Activated B cell treated with CpG ODN at 0.5 μM for 24 hours (primary cell): ENCODE measurements around the gene CEACAM20. TPM values are rescaled to one million over a fixed set of nuclear protein-coding genes. Genes with fewer than 3 reads are reported as not detected.

ENCODE experiments used
- ATAC-seq: fragments of 200-7000 bp; cut with Tn5 transposase; one replicate; pipeline ENCODE4 v1.10.0; 2021; ENCODE audit warnings: low read depth, mild to moderate bottlenecking, moderate library complexity
- CTCF ChIA-PET: fragments of 350-600 bp; sonication (Branson Sonifier 250); formaldehyde crosslinking; loops from one replicate; lab custom pipeline; 2021; ENCODE audit warnings: antibody characterized with exemption; lab: Charles Lee
- POLR2A ChIA-PET: fragments of 350-600 bp; sonication (Branson Sonifier 250); formaldehyde crosslinking; loops from one replicate; lab custom pipeline; 2021; ENCODE audit warnings: antibody characterized with exemption; lab: Charles Lee
- DNase-seq: peaks from one replicate; pipeline ENCODE4 v3.0.0; 2022
- H3K27ac Mint-ChIP-seq: one replicate; pipeline ENCODE4 v1.8.0; 2020; ENCODE audit warnings: mixed read lengths
- H3K27me3 Mint-ChIP-seq: one replicate; pipeline ENCODE4 v1.8.0; 2021; ENCODE audit warnings: mixed read lengths
- H3K36me3 Mint-ChIP-seq: one replicate; pipeline ENCODE4 v1.8.0; 2021; ENCODE audit warnings: low read depth, mixed read lengths
- H3K4me1 Mint-ChIP-seq: one replicate; pipeline ENCODE4 v1.8.0; 2021; ENCODE audit warnings: mixed read lengths
- H3K4me3 Mint-ChIP-seq: one replicate; pipeline ENCODE4 v1.8.0; 2020; ENCODE audit warnings: mild to moderate bottlenecking, mixed read lengths
- H3K9me3 Mint-ChIP-seq: one replicate; pipeline ENCODE4 v1.8.0; 2020; ENCODE audit warnings: mixed read lengths
- intact Hi-C: fragments of 100-400 bp; cut with micrococcal nuclease; formaldehyde crosslinking; loops from one replicate; pipeline ENCODE4 v1.15.1; 2024
- total RNA-seq: library from RNA; stranded (reverse); gene quantifications from 2 replicates; pipeline ENCODE4 v1.2.3, GENCODE V29; 2022
- TF ChIP-seq, protein P1 (sequence below): fragments of 200-600 bp; IDR thresholded peaks from one replicate; pipeline ENCODE4 v1.8.0; 2022; ENCODE audit warnings: antibody characterized with exemption, mild to moderate bottlenecking

The CEACAM20 gene
- total RNA-seq, 1 donor from 2014 or later: not detected

DNA sequence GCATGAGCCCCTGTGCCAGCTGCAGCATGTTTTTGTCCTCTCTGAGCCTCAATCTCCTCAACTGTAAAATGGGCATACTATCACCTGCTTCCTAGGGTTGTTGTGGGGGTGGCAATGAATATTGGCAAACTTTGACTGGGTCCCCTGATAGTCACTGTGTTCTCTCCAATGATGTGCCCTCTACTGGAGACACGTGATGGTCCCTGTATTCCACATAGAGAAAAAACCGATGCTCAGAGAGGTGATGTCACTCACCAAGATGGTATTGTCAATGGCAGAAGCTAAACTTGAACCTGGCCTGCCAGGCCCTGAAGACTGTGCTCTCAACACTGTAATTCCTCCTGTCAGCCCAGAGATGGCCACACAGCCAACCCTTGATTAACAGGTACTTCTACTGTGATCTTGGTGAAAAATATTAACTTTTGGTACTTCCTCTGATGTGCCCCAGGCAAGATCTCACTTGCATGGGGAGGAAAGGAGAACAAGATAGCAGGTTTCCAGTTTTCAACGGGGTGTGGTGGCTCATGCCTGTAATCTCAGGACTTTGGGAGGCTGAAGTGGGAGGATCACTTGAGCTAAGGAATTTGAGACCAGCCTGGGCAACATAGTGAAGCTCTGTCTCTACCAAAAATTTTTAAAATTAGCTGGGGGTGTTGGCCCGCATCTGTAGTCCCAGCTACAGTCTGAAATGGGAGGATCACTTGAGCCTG lies 3.6 kb downstream of the CEACAM20 start:
- Mint-ChIP-seq H3K9me3 (no peaks in the 10 kb centered on the region), H3K4me1 (no peaks in the 10 kb centered on the region), H3K36me3 (no peaks in the 10 kb centered on the region), H3K27ac (no peak overlapping the region), H3K4me3 (no peak overlapping the region), H3K27me3 (peaks cover 5% of the 10 kb centered on the region)
- ChIA-PET CTCF (no interaction called here), POLR2A (no interaction called here)
- intact Hi-C loops: no loop called here
- DNase-seq: no peak
- ATAC-seq: no peak
- TF ChIP-seq, protein P1, sequence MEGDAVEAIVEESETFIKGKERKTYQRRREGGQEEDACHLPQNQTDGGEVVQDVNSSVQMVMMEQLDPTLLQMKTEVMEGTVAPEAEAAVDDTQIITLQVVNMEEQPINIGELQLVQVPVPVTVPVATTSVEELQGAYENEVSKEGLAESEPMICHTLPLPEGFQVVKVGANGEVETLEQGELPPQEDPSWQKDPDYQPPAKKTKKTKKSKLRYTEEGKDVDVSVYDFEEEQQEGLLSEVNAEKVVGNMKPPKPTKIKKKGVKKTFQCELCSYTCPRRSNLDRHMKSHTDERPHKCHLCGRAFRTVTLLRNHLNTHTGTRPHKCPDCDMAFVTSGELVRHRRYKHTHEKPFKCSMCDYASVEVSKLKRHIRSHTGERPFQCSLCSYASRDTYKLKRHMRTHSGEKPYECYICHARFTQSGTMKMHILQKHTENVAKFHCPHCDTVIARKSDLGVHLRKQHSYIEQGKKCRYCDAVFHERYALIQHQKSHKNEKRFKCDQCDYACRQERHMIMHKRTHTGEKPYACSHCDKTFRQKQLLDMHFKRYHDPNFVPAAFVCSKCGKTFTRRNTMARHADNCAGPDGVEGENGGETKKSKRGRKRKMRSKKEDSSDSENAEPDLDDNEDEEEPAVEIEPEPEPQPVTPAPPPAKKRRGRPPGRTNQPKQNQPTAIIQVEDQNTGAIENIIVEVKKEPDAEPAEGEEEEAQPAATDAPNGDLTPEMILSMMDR: no peak

DNA sequence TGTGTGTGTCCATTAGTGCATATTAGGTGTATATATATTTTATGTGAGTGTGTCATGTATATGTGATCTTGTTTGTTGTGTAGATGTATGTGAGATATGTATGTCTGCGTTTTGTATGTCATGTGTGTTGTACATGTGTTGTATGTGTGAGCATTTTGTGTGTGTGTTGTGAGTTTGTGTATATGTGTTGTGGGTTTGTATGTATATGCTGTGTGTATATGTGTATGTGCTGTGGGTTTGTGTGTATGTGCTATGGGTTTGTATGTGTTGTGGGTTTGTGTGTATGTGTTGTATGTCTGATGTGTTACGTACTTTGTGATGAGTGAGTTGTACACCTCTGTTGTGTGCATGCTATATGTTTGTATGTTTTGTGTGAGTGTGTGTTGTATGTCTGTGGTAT lies 8.1 kb downstream of the CEACAM20 start:
- H3K27me3 Mint-ChIP-seq: no peaks in the 10 kb centered on the region

DNA sequence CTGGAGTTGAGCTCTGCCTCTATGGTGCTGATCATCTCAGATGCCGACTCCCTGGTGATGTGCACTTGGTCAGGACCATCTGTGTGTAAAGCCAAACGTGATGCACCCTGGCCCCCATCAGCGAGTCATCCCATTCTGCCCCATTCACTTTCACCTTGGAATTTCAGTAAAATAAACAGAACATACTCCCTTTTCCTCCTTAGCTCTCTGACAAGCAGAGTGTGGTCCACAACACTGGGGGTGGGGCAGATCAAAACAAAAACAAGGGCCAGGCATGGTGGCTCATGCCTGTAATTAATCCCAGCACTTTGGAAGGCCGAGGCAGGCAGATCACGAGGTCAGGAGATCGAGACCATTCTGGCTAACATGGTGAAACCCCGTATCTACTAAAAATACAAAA lies 12.3 kb downstream of the CEACAM20 start:
- peaks cover 4% of the 10 kb centered on the region for H3K27me3 Mint-ChIP-seq
- TF ChIP-seq, protein P1: no peak
- H3K4me1 Mint-ChIP-seq: no peaks in the 10 kb centered on the region
- H3K36me3 Mint-ChIP-seq: no peaks in the 10 kb centered on the region
- H3K27ac Mint-ChIP-seq: no peak overlapping the region
- ATAC-seq: no peak
- peaks cover 7% of the 10 kb centered on the region for H3K9me3 Mint-ChIP-seq
- no peak overlapping the region for H3K4me3 Mint-ChIP-seq
- DNase-seq: no peak
- ChIA-PET POLR2A (interaction anchor here (0.7 kb wide), 1 partner anchor 26 kb away, joined by 4 read pairs; no protein-coding TSS in a partner anchor), CTCF (no interaction called here)
- intact Hi-C loops: no loop called here

More for the DNA sequence above, 8.1 kb downstream of the CEACAM20 start:
- no peaks in the 10 kb centered on the region for H3K4me1 Mint-ChIP-seq
- no peaks in the 10 kb centered on the region for H3K36me3 Mint-ChIP-seq
- no peak overlapping the region for H3K4me3 Mint-ChIP-seq
- TF ChIP-seq, protein P1: no peak
- POLR2A ChIA-PET: no interaction called here
- CTCF ChIA-PET: no interaction called here
- ATAC-seq: no peak
- H3K9me3 Mint-ChIP-seq: peaks cover 4% of the 10 kb centered on the region
- H3K27ac Mint-ChIP-seq: no peak overlapping the region
- intact Hi-C loops: no loop called here
- no peak for DNase-seq

DNA sequence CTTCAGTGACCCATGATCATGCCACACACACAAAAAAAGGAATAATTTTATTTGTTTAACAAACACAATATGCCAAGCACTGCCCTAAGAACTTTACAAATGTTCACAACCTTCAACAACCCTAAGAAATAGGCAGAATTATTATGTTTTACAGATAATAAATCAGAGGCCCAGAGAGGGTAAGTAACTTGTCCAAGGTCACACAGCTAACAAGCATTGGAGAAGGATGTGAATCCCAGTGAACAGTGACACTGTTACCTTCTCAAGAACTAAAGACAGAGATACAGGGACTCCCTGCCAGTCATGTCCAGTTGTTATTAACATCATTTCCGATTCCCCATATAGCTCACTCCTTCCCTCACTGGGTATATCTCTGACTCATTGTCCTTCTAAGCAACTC lies 13.6 kb downstream of the CEACAM20 start:
- intact Hi-C loops: no loop called here
- TF ChIP-seq, protein P1: no peak
- H3K27me3 Mint-ChIP-seq: peaks cover 9% of the 10 kb centered on the region
- POLR2A ChIA-PET: no interaction called here
- no peak overlapping the region for H3K4me3 Mint-ChIP-seq
- H3K9me3 Mint-ChIP-seq: peaks cover 7% of the 10 kb centered on the region
- CTCF ChIA-PET: no interaction called here
- no peaks in the 10 kb centered on the region for H3K36me3 Mint-ChIP-seq
- DNase-seq: no peak
- H3K27ac Mint-ChIP-seq: no peak overlapping the region
- no peaks in the 10 kb centered on the region for H3K4me1 Mint-ChIP-seq
- no peak for ATAC-seq

DNA sequence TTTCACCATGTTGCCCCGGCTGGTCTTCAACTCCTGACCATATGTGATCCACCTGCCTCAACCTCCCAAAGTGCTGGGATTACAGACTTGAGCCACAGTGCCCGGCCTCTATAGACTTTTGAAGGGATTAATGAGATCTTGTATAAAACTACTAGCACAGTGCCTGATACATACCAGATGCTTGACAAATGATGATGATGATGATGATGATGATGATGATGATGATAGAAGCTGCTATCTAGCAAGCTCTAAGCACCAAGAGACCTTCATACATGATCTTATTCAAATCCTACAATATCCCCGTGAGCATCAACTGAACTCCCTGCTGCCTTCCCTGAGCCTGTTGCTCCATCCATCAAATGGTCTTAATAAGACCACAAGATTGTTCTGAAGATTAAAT lies 14.4 kb downstream of the CEACAM20 start:
- no peaks in the 10 kb centered on the region for H3K4me1 Mint-ChIP-seq
- no peak overlapping the region for H3K4me3 Mint-ChIP-seq
- CTCF ChIA-PET: no interaction called here
- POLR2A ChIA-PET: no interaction called here
- intact Hi-C loops: no loop called here
- H3K36me3 Mint-ChIP-seq: no peaks in the 10 kb centered on the region
- H3K27ac Mint-ChIP-seq: no peak overlapping the region
- TF ChIP-seq, protein P1: no peak
- H3K9me3 Mint-ChIP-seq: peaks cover 14% of the 10 kb centered on the region
- no peak for ATAC-seq
- DNase-seq: no peak
- peaks cover 12% of the 10 kb centered on the region for H3K27me3 Mint-ChIP-seq
